CD14-positive monocyte (primary cell): Measurements from ENCODE around the gene MACROD2. TPM values are rescaled to one million over a fixed set of nuclear protein-coding genes. Genes with fewer than 3 reads are reported as not detected.

ENCODE experiments used
- DNase-seq, 3 donors: peaks; one replicate each; pipeline ENCODE4 v3.0.0-alpha.2; 2011 to 2022
- H2AFZ ChIP-seq: 2 replicates; pipeline ENCODE4 v1.6.0; 2012; ENCODE audit warnings: mild to moderate bottlenecking, low read depth, low read length, inconsistent platforms; ENCODE audit not compliant: insufficient read depth, poor library complexity, severe bottlenecking
- H3K27ac ChIP-seq, 2 donors: 1 replicate in 1 of 2; 2 replicates in 1 of 2; pipeline ENCODE4 v1.5.1; 2012 to 2013; ENCODE audit warnings: low read length in 2 of 2, control low read depth in 1 of 2, inconsistent platforms in 1 of 2, low read depth in 1 of 2, mild to moderate bottlenecking in 1 of 2
- H3K27me3 ChIP-seq, 2 donors: one replicate each; pipeline versions ENCODE4 v1.6.0 to v1.6.1; 2011 to 2013; ENCODE audit warnings: low read length in 2 of 2; ENCODE audit not compliant: control insufficient read depth in 2 of 2, insufficient read depth in 2 of 2
- H3K36me3 ChIP-seq, 2 donors: replicated peaks in 1 of 2; 1 replicate in 1 of 2; 2 replicates in 1 of 2; pipeline versions ENCODE4 v1.5.1 to v1.6.1; 2012 to 2013; ENCODE audit warnings: low read length in 2 of 2, control low read depth in 1 of 2, inconsistent platforms in 1 of 2, mild to moderate bottlenecking in 1 of 2; ENCODE audit not compliant: insufficient read depth in 2 of 2, control insufficient read depth in 1 of 2
- H3K4me1 ChIP-seq, 2 donors: 1 replicate in 1 of 2; 2 replicates in 1 of 2; pipeline versions ENCODE4 v1.5.1 to v1.6.1; 2012 to 2013; ENCODE audit warnings: low read length in 2 of 2, control low read depth in 1 of 2, inconsistent platforms in 1 of 2, mild to moderate bottlenecking in 1 of 2, moderate library complexity in 1 of 2; ENCODE audit not compliant: insufficient read depth in 2 of 2, control insufficient read depth in 1 of 2
- H3K4me2 ChIP-seq: replicated peaks from 2 replicates; pipeline ENCODE3; 2012; ENCODE audit warnings: low read length, moderate library complexity, mild to moderate bottlenecking; ENCODE audit not compliant: poor library complexity, severe bottlenecking; ENCODE audit errors: extremely low read depth
- H3K4me3 ChIP-seq, 3 experiments: fragments of 200-600 bp in 1 of 3; sonication (generic) in 1 of 3; replicated peaks in 1 of 3; 1 replicate in 2 of 3; 2 replicates in 1 of 3; pipeline ENCODE4 v1.5.1; 2011 to 2013; ENCODE audit warnings: low read length in 3 of 3, mild to moderate bottlenecking in 3 of 3, control low read depth in 2 of 3, low read depth in 2 of 3, inconsistent platforms in 1 of 3, moderate library complexity in 1 of 3
- H3K79me2 ChIP-seq: 2 replicates; pipeline ENCODE4 v1.6.0; 2012; ENCODE audit warnings: mild to moderate bottlenecking, control low read depth, inconsistent platforms, low read length, moderate library complexity; ENCODE audit not compliant: insufficient read depth
- H3K9ac ChIP-seq: 2 replicates; pipeline ENCODE4 v1.6.0; 2017; ENCODE audit warnings: low read length, mild to moderate bottlenecking; ENCODE audit not compliant: insufficient read depth, poor library complexity, severe bottlenecking
- H3K9me3 ChIP-seq, 2 donors: replicated peaks in 1 of 2; 1 replicate in 1 of 2; 2 replicates in 1 of 2; pipeline versions ENCODE4 v1.5.1 to v1.6.1; 2012 to 2013; ENCODE audit warnings: low read length in 2 of 2, control low read depth in 1 of 2; ENCODE audit not compliant: control insufficient read depth in 1 of 2, insufficient read depth in 1 of 2
- H4K20me1 ChIP-seq: 2 replicates; pipeline ENCODE4 v1.6.0; 2012; ENCODE audit warnings: mild to moderate bottlenecking, low read length, control low read depth, moderate library complexity; ENCODE audit not compliant: insufficient read depth
- H3K27ac Mint-ChIP-seq, 7 donors: one replicate each; pipeline ENCODE4 v1.8.0; 2020; ENCODE audit warnings: mild to moderate bottlenecking in 7 of 7, mixed read lengths in 7 of 7, moderate library complexity in 6 of 7, inconsistent platforms in 2 of 7
- H3K27me3 Mint-ChIP-seq, 3 donors: one replicate each; pipeline ENCODE4 v1.8.0; 2021 to 2022; ENCODE audit warnings: low read depth in 3 of 3, mild to moderate bottlenecking in 3 of 3, mixed read lengths in 3 of 3, moderate library complexity in 3 of 3, inconsistent platforms in 1 of 3
- H3K36me3 Mint-ChIP-seq, 2 donors: one replicate each; pipeline ENCODE4 v1.8.0; 2020; ENCODE audit warnings: mixed read lengths in 2 of 2, inconsistent platforms in 1 of 2, mild to moderate bottlenecking in 1 of 2
- H3K4me1 Mint-ChIP-seq: one replicate; pipeline ENCODE4 v1.8.0; 2020; ENCODE audit warnings: mild to moderate bottlenecking, mixed read lengths
- H3K4me3 Mint-ChIP-seq, 2 donors: one replicate each; pipeline ENCODE4 v1.8.0; 2020; ENCODE audit warnings: mild to moderate bottlenecking in 2 of 2, mixed read lengths in 2 of 2, moderate library complexity in 1 of 2
- H3K9me3 Mint-ChIP-seq, 7 donors: one replicate each; pipeline ENCODE4 v1.8.0; 2020 to 2022; ENCODE audit warnings: mixed read lengths in 7 of 7, mild to moderate bottlenecking in 6 of 7, moderate library complexity in 6 of 7, inconsistent platforms in 2 of 7
- WGBS: methylation state at CpG from one replicate; pipeline ENCODE4 v1.1.5; 2013; ENCODE audit warnings: missing lambda C conversion rate; ENCODE audit not compliant: insufficient coverage; 5-methylcytosine and 5-hydroxymethylcytosine counted together
- intact Hi-C, 2 donors: fragments of 100-400 bp; cut with micrococcal nuclease; formaldehyde crosslinking; loops; one replicate each; pipeline versions ENCODE4 v1.15.0 to v1.15.1; 2023
- polyA plus RNA-seq, 3 donors: library from polyadenylated mRNA; depleted of rRNA in 1 of 3; unstranded in 2 of 3; stranded (reverse) in 1 of 3; fragments of 300-500 nt in 2 of 3; fragments of >200 nt in 1 of 3; fragmentation: Illumina TruSeq in 2 of 3; gene quantifications; 1 replicate in 2 of 3; 2 replicates in 1 of 3; pipeline ENCODE4 v1.2.3, GENCODE V29; 2012 to 2021
- TF ChIP-seq, protein P1 (sequence below): fragments of 200-600 bp; IDR thresholded peaks from one replicate; pipeline ENCODE4 v1.8.0; 2022; ENCODE audit warnings: antibody characterized with exemption, mild to moderate bottlenecking

Gene MACROD2
- polyA plus RNA-seq, 3 donors, result 0.23 TPM; not detected in 2

- Histone ChIP-seq H3K4me2 (no peak overlapping the region), H3K9me3 (peaks cover 0 to under 1% of the 10 kb centered on the region in 2 donors), H3K27ac (no peak overlapping the region), H2AFZ (no peak overlapping the region), H3K4me1 (no peaks in the 10 kb centered on the region), H3K4me3 (no peak overlapping the region), H3K27me3 (no peaks in the 10 kb centered on the region), H3K36me3 (no peaks in the 10 kb centered on the region), H3K9ac (no peak overlapping the region), H3K79me2 (no peaks in the 10 kb centered on the region), H4K20me1 (no peaks in the 10 kb centered on the region)
- H3K27me3 Mint-ChIP-seq, result peaks cover 0 to 2% (median 1%) of the 10 kb centered on the region in 3 donors
- no peak overlapping the region for H3K27ac Mint-ChIP-seq
- no peak for DNase-seq
- no peak overlapping the region for H3K4me3 Mint-ChIP-seq
- peaks cover 0 to 10% (median 2%) of the 10 kb centered on the region in 7 donors for H3K9me3 Mint-ChIP-seq
- no peaks in the 10 kb centered on the region for H3K36me3 Mint-ChIP-seq
- WGBS, result 89% methylated on average over 1 of the region's 2 CpGs
- TF ChIP-seq, protein P1, sequence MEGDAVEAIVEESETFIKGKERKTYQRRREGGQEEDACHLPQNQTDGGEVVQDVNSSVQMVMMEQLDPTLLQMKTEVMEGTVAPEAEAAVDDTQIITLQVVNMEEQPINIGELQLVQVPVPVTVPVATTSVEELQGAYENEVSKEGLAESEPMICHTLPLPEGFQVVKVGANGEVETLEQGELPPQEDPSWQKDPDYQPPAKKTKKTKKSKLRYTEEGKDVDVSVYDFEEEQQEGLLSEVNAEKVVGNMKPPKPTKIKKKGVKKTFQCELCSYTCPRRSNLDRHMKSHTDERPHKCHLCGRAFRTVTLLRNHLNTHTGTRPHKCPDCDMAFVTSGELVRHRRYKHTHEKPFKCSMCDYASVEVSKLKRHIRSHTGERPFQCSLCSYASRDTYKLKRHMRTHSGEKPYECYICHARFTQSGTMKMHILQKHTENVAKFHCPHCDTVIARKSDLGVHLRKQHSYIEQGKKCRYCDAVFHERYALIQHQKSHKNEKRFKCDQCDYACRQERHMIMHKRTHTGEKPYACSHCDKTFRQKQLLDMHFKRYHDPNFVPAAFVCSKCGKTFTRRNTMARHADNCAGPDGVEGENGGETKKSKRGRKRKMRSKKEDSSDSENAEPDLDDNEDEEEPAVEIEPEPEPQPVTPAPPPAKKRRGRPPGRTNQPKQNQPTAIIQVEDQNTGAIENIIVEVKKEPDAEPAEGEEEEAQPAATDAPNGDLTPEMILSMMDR, result no peak
- no peaks in the 10 kb centered on the region for H3K4me1 Mint-ChIP-seq
- intact Hi-C loops, result no loop called here
These were observed 857.8 kb downstream of the MACROD2 start for GRCh38 chr20:14853079-14853478.

DNA sequence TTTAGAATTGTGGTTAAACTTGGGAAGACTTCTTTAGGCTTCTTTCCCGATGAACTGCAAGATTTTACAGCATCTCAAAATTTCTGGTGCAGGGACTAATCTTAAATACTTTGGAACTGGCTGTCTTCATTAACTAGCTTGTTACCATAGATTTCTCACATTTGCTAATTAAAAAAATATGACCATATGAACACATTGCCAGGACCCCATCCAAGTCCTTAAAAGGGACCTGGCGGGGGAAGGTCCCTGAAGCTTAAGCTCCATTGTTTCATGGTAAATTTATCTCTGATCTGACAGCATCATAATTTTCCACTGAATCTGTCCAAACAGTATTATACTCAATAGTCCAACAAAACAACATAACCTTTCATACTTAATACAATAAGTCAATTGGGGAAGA lies 859.9 kb downstream of the MACROD2 start:
- TF ChIP-seq, protein P1, result no peak
- intact Hi-C loops, result no loop called here

More for the DNA sequence above, 859.9 kb downstream of the MACROD2 start:
- Histone ChIP-seq H3K4me2 (no peak overlapping the region), H3K9me3 (peaks cover 0 to 3% of the 10 kb centered on the region in 2 donors), H3K27ac (no peak overlapping the region), H3K4me3 (no peak overlapping the region), H3K27me3 (no peaks in the 10 kb centered on the region), H3K79me2 (no peaks in the 10 kb centered on the region), H3K9ac (no peak overlapping the region), H3K4me1 (no peaks in the 10 kb centered on the region), H2AFZ (no peak overlapping the region), H4K20me1 (no peaks in the 10 kb centered on the region), H3K36me3 (no peaks in the 10 kb centered on the region)
- Mint-ChIP-seq H3K9me3 (peaks cover 0 to 6% (median 2%) of the 10 kb centered on the region in 7 donors), H3K4me3 (no peak overlapping the region), H3K27ac (no peak overlapping the region), H3K36me3 (no peaks in the 10 kb centered on the region), H3K4me1 (no peaks in the 10 kb centered on the region), H3K27me3 (peaks cover 0 to 2% (median 1%) of the 10 kb centered on the region in 3 donors)
- DNase-seq, result no peak
- WGBS, result 100% methylated on average over 1 of the region's 2 CpGs
